HepG2 (cell line): ENCODE results near the gene ARRDC1. TPM values are rescaled to one million over a fixed set of nuclear protein-coding genes. Genes with fewer than 3 reads are reported as not detected.

Experiments used
- ARHGAP35 ChIP-seq: sonication (generic); formaldehyde crosslinking; IDR thresholded peaks from 2 replicates; pipeline ENCODE4 v1.9.0; 2022; ENCODE audit warnings: mild to moderate bottlenecking, inconsistent platforms, moderate library complexity, missing genetic modification reagents, borderline replicate concordance
- ATM ChIP-seq: fragments of 450-650 bp; IDR thresholded peaks from 2 replicates; pipeline ENCODE4 v1.7.1; 2017; ENCODE audit warnings: mild to moderate bottlenecking, borderline replicate concordance
- FOXM1 ChIP-seq: sonication (generic); formaldehyde crosslinking; IDR thresholded peaks from 2 replicates; pipeline ENCODE4 v1.5.0; 2020; ENCODE audit warnings: missing genetic modification reagents
- GABPB1 ChIP-seq: IDR thresholded peaks from 2 replicates; pipeline ENCODE4 v1.6.1; 2016; ENCODE audit warnings: mild to moderate bottlenecking, missing genetic modification reagents, moderate library complexity, missing compliant biosample characterization
- MYC ChIP-seq: sonication (generic); formaldehyde crosslinking; IDR thresholded peaks from 2 replicates; pipeline ENCODE4 v1.9.0; 2021; ENCODE audit warnings: missing genetic modification reagents, borderline replicate concordance
- NCOA5 ChIP-seq: sonication (generic); formaldehyde crosslinking; IDR thresholded peaks from 2 replicates; pipeline ENCODE4 v1.4.0; 2020; ENCODE audit warnings: missing genetic modification reagents
- RNF2 ChIP-seq: fragments of 450-650 bp; conservative IDR thresholded peaks from 2 replicates; pipeline ENCODE4 v1.6.1; 2016; ENCODE audit warnings: low read depth
- SNRNP70 ChIP-seq: fragments of 200-400 bp; formaldehyde crosslinking; IDR thresholded peaks from 2 replicates; pipeline ENCODE4 v1.6.1; 2017; ENCODE audit warnings: mild to moderate bottlenecking, low read depth, low read length, moderate library complexity
- ZBTB10 ChIP-seq: sonication (generic); formaldehyde crosslinking; IDR thresholded peaks from 2 replicates; pipeline ENCODE4 v1.4.0; 2020; ENCODE audit warnings: missing genetic modification reagents, borderline replicate concordance
- ZFP41 ChIP-seq: sonication (generic); formaldehyde crosslinking; IDR thresholded peaks from 2 replicates; pipeline ENCODE4 v1.4.0; 2020; ENCODE audit warnings: mild to moderate bottlenecking, missing genetic modification reagents, borderline replicate concordance
- ZFP82 ChIP-seq: sonication (generic); formaldehyde crosslinking; IDR thresholded peaks from 2 replicates; pipeline ENCODE4 v1.5.1; 2020; ENCODE audit warnings: mild to moderate bottlenecking, missing genetic modification reagents, borderline replicate concordance
- ZFY ChIP-seq: sonication (generic); formaldehyde crosslinking; IDR thresholded peaks from 2 replicates; pipeline ENCODE4 v1.4.0; 2020; ENCODE audit warnings: missing genetic modification reagents
- ZNF326 ChIP-seq: sonication (generic); formaldehyde crosslinking; IDR thresholded peaks from 2 replicates; pipeline ENCODE4 v1.4.0; 2020; ENCODE audit warnings: missing genetic modification reagents, borderline replicate concordance
- ZSCAN20 ChIP-seq: sonication (generic); formaldehyde crosslinking; IDR thresholded peaks from 2 replicates; pipeline ENCODE4 v1.4.0; 2020; ENCODE audit warnings: missing genetic modification reagents, mild to moderate bottlenecking, borderline replicate concordance
- ZSCAN21 ChIP-seq: sonication (generic); formaldehyde crosslinking; IDR thresholded peaks from 2 replicates; pipeline ENCODE4 v1.8.0; 2022; ENCODE audit warnings: mild to moderate bottlenecking, missing genetic modification reagents, moderate library complexity, borderline replicate concordance
- polyA plus RNA-seq, 8 experiments: library from polyadenylated mRNA; depleted of rRNA in 3 of 8; stranded (reverse) in 7 of 8; unstranded in 1 of 8; fragments of >200 nt; fragmentation: Illumina TruSeq in 4 of 8; extraction: Trizol in 4 of 8; gene quantifications; 2 replicates each; pipeline versions ENCODE4 v1.2.1 to v1.2.3, GENCODE V29; 2011 to 2016; ENCODE audit warnings: low read depth in 4 of 8, missing spikeins in 1 of 8, mixed read lengths in 1 of 8; ENCODE audit not compliant: insufficient read depth in 1 of 8
- total RNA-seq, 5 experiments: library from RNA; depleted of rRNA; stranded (reverse); fragments of >200 nt; fragmentation: Illumina TruSeq; extraction: Trizol; gene quantifications; 2 replicates each; pipeline ENCODE4 v1.2.3, GENCODE V29; 2016; ENCODE audit warnings: low read depth in 1 of 5
- TF ChIP-seq, protein P1 (sequence below): IDR thresholded peaks from 2 replicates; pipeline ENCODE4 v1.6.1; 2016; ENCODE audit warnings: low read depth, control low read depth
- TF ChIP-seq, protein P2 (sequence below): sonication (generic); formaldehyde crosslinking; IDR thresholded peaks from 2 replicates; pipeline ENCODE4 v1.4.0; 2020; ENCODE audit warnings: missing genetic modification reagents

The ARRDC1 gene
- total and polyA plus RNA-seq, 2 of the 13 experiments (the other 11 are each of a cell fraction or from before 2014, with no cell fraction given), result 21.7 to 44.4 TPM

DNA sequence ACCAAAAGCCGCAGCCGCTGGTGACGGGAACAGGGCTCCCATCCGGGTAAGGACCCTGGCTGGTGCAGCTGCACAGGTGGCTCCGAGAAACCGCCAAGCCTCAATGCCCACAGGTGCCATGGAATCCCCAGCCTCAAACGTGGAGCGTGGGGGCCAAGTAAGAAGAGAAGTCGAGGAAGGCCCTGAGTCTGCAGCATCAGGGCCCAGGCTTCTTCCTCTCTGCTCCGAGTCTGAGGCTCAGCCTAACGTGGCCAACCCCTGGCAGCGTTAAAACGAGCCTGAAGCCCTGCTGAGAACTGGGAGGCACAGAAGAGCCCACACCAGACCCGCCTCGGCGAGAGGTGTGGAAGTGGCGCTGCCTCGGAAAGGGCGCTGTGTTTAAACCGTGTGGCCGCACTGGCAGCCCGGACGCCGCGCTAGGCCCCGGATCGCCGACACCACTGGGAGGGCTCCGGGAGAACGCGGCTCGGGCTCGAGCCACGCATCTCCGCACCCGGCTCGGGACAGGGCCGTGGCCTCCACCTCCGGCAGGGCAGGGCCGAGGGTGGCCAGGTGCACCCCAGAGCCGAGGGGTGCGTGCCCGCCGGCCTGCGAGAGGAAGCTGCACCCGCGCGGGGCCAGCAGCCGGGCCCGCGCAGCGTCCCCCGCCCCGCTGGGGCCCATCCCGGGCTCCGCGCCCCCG is 15.9 kb upstream of the ARRDC1 start (continued):
- TF ChIP-seq, protein P1, sequence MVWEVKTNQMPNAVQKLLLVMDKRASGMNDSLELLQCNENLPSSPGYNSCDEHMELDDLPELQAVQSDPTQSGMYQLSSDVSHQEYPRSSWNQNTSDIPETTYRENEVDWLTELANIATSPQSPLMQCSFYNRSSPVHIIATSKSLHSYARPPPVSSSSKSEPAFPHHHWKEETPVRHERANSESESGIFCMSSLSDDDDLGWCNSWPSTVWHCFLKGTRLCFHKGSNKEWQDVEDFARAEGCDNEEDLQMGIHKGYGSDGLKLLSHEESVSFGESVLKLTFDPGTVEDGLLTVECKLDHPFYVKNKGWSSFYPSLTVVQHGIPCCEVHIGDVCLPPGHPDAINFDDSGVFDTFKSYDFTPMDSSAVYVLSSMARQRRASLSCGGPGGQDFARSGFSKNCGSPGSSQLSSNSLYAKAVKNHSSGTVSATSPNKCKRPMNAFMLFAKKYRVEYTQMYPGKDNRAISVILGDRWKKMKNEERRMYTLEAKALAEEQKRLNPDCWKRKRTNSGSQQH (CRISPR knock-in tag), result no peak
- TF ChIP-seq MYC (CRISPR knock-in tag) (0 out of 2 replicates have a peak, but pooled peaks have one; percentile 28), ZSCAN20 (CRISPR knock-in tag) (no peak), SNRNP70 (no peak), ZBTB10 (CRISPR knock-in tag) (no peak), ZFP41 (0 out of 2 replicates have a peak, but pooled peaks have one; percentile 31), ZFY (CRISPR knock-in tag) (peak; percentile 74), ATM (no peak), NCOA5 (CRISPR knock-in tag) (no peak), RNF2 (0 out of 2 replicates have a peak, but pooled peaks have one; percentile 38), ZFP82 (CRISPR knock-in tag) (no peak), ZSCAN21 (CRISPR knock-in tag) (no peak), FOXM1 (CRISPR knock-in tag) (no peak), GABPB1 (CRISPR knock-in tag) (peak; percentile 49), ZNF326 (CRISPR knock-in tag) (no peak), ARHGAP35 (no peak)
- TF ChIP-seq, protein P2, sequence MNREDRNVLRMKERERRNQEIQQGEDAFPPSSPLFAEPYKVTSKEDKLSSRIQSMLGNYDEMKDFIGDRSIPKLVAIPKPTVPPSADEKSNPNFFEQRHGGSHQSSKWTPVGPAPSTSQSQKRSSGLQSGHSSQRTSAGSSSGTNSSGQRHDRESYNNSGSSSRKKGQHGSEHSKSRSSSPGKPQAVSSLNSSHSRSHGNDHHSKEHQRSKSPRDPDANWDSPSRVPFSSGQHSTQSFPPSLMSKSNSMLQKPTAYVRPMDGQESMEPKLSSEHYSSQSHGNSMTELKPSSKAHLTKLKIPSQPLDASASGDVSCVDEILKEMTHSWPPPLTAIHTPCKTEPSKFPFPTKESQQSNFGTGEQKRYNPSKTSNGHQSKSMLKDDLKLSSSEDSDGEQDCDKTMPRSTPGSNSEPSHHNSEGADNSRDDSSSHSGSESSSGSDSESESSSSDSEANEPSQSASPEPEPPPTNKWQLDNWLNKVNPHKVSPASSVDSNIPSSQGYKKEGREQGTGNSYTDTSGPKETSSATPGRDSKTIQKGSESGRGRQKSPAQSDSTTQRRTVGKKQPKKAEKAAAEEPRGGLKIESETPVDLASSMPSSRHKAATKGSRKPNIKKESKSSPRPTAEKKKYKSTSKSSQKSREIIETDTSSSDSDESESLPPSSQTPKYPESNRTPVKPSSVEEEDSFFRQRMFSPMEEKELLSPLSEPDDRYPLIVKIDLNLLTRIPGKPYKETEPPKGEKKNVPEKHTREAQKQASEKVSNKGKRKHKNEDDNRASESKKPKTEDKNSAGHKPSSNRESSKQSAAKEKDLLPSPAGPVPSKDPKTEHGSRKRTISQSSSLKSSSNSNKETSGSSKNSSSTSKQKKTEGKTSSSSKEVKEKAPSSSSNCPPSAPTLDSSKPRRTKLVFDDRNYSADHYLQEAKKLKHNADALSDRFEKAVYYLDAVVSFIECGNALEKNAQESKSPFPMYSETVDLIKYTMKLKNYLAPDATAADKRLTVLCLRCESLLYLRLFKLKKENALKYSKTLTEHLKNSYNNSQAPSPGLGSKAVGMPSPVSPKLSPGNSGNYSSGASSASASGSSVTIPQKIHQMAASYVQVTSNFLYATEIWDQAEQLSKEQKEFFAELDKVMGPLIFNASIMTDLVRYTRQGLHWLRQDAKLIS (CRISPR knock-in tag), result no peak
